Measurements from ENCODE around the gene CWC27. TPM values are rescaled to one million over a fixed set of nuclear protein-coding genes. Genes with fewer than 3 reads are reported as not detected.
"Not testable (repeated sequence)": the region's sequence is repeated elsewhere in the genome, so short reads cannot be mapped to it uniquely, and the experiment has no call there.

Gene CWC27
- total RNA-seq, 1 experiment from 2014 or later, result 12.6 TPM

GRCh38 chr5:64930672-64931318 lies 162.1 kb downstream of the CWC27 start:
- Histone ChIP-seq H3K36me3 (ENCODE audit: low read depth, low read length) (no peaks in the 10 kb centered on the region), H3K9me2 (replicated peaks; ENCODE audit: low read length) (no peaks in the 10 kb centered on the region), H3K4me1 (ENCODE audit: insufficient read depth, low read length) (no peaks in the 10 kb centered on the region), H3K79me2 (ENCODE audit: low read length) (no peaks in the 10 kb centered on the region), H3F3A (ENCODE audit: low read length, unreplicated experiment) (no peaks in the 10 kb centered on the region), H3K9ac (ENCODE audit: low read length) (no peak overlapping the region), H3K4me3 (ENCODE audit: low read length) (no peak overlapping the region), H2AFZ (ENCODE audit: low read length) (no peak overlapping the region), H3K27ac (ENCODE audit: low read length) (no peak overlapping the region), H3K27me3 (ENCODE audit: low read length) (no peaks in the 10 kb centered on the region), H3K4me2 (ENCODE audit: low read length) (no peak overlapping the region), H3K9me3 (ENCODE audit: low read length) (no peaks in the 10 kb centered on the region), H4K20me1 (ENCODE audit: low read length) (no peaks in the 10 kb centered on the region)
- ATAC-seq (no peak), DNase-seq (no peak)
- BruUV-seq (replicated peaks), result no TSS peak
- TF ChIP-seq EZH2 (IDR thresholded peaks at IDR 0.05; ENCODE audit: low read length, unreplicated experiment), result no peak
- TF ChIP-seq, protein P1, sequence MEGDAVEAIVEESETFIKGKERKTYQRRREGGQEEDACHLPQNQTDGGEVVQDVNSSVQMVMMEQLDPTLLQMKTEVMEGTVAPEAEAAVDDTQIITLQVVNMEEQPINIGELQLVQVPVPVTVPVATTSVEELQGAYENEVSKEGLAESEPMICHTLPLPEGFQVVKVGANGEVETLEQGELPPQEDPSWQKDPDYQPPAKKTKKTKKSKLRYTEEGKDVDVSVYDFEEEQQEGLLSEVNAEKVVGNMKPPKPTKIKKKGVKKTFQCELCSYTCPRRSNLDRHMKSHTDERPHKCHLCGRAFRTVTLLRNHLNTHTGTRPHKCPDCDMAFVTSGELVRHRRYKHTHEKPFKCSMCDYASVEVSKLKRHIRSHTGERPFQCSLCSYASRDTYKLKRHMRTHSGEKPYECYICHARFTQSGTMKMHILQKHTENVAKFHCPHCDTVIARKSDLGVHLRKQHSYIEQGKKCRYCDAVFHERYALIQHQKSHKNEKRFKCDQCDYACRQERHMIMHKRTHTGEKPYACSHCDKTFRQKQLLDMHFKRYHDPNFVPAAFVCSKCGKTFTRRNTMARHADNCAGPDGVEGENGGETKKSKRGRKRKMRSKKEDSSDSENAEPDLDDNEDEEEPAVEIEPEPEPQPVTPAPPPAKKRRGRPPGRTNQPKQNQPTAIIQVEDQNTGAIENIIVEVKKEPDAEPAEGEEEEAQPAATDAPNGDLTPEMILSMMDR (conservative IDR thresholded peaks at IDR 0.05; ENCODE audit: low read depth, low read length), result no peak
- CTCF ChIA-PET, result no interaction called here
- intact Hi-C loops (cut with micrococcal nuclease), result no loop called here
- POLR2A ChIA-PET (ENCODE audit: unreplicated experiment), result no interaction called here

DNA sequence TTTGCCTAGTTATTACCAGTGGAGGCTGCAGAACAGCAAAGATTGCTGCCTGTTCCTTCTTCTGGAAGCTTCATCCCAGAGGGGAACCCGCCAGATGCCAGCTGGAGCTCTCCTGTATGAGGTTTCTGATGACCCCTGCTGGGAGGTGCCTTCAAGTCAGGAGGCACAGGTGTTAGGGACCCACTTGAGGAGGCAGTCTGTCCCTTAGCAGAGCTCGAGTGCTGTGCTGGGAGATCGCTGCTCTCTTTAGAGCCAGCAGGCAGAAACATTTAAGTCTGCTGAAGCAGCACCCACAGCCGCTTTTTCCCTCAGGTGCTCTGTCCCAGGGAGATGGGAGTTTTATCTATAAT lies 170.7 kb downstream of the CWC27 start:
- DNase-seq; H4K20me1 ChIP-seq (ENCODE audit: low read length); H3K9me2 ChIP-seq (replicated peaks; ENCODE audit: low read length); H3K4me1 ChIP-seq (ENCODE audit: insufficient read depth, low read length); H3K27me3 ChIP-seq (ENCODE audit: low read length); intact Hi-C loops (cut with micrococcal nuclease); H3K9me3 ChIP-seq (ENCODE audit: low read length); H3K9ac ChIP-seq (ENCODE audit: low read length); BruUV-seq (replicated peaks); H3F3A ChIP-seq (ENCODE audit: low read length, unreplicated experiment); H3K4me3 ChIP-seq (ENCODE audit: low read length); CTCF ChIA-PET; H3K36me3 ChIP-seq (ENCODE audit: low read depth, low read length); H3K79me2 ChIP-seq (ENCODE audit: low read length); H2AFZ ChIP-seq (ENCODE audit: low read length); POLR2A ChIA-PET (ENCODE audit: unreplicated experiment): not testable (repeated sequence)
- peak overlapping the region; percentile 73; the same call in 1 of the 2 replicates for H3K4me2 ChIP-seq (ENCODE audit: low read length)
- peak overlapping the region; percentile 89 for H3K27ac ChIP-seq (ENCODE audit: low read length)
- ATAC-seq, result peak; percentile 16

DNA sequence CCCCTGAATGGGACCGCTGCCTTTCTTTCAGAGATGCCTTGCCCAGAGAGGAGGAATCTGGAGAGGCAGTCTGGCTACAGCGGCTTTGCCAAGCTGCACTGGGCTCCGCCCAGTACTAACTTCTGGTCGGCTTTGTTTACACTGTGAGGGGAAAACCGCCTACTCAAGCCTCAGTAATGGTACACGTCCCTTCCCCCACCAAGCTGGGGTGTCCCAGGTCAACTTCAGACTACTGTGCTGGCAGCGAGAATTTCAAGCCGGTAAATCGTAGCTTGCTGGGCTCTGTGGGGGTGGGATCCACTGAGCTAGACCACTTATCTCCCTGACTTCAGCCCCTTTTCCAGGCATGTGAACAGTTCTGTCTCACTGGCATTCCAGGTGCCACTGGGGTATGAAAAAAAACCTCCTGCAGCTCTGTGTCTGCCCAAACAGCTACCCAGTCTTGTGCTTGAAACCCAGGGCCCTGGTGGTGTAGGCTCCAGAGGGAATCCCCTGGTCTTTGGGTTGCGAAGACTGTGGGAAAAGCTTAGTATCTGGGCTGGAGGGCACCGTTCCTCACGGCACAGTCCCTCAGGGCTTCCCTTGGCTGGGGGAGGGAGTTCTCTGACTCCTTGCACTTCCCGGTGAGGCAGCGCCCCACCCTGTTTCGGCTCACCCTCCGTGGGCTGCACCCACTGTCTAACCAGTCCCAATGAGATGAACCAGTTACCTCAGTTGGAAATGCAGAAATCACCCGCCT lies 171.2 kb downstream of the CWC27 start:
- H3K4me3 ChIP-seq (ENCODE audit: low read length), result peak overlapping the region; percentile 35; the same call in 1 of the 2 replicates
- peaks cover 9% of the 10 kb centered on the region for H3K4me1 ChIP-seq (ENCODE audit: insufficient read depth, low read length)
- no peaks in the 10 kb centered on the region for H3F3A ChIP-seq (ENCODE audit: low read length, unreplicated experiment)
- ChIA-PET POLR2A (ENCODE audit: unreplicated experiment) (interaction anchor here (0.6 kb wide), 1 partner anchor 80 kb away, joined by 6 read pairs; no protein-coding TSS in a partner anchor), CTCF (interaction anchor here (0.9 kb wide), 1 partner anchor 129 kb away, joined by 3 read pairs; no protein-coding TSS in a partner anchor)
- no peaks in the 10 kb centered on the region for H3K9me3 ChIP-seq (ENCODE audit: low read length)
- H3K9me2 ChIP-seq (replicated peaks; ENCODE audit: low read length), result no peaks in the 10 kb centered on the region
- H3K36me3 ChIP-seq (ENCODE audit: low read depth, low read length), result no peaks in the 10 kb centered on the region
- no peaks in the 10 kb centered on the region for H3K79me2 ChIP-seq (ENCODE audit: low read length)
- BruUV-seq (replicated peaks), result no TSS peak
- peak overlapping the region; percentile 64 for H3K9ac ChIP-seq (ENCODE audit: low read length)
- H3K27ac ChIP-seq (ENCODE audit: low read length), result peak overlapping the region; percentile 89
- no peaks in the 10 kb centered on the region for H4K20me1 ChIP-seq (ENCODE audit: low read length)
- DNase-seq (peak; percentile 53), ATAC-seq (peak; percentile 85)
- H2AFZ ChIP-seq (ENCODE audit: low read length), result peak overlapping the region; percentile 45; the same call in 1 of the 2 replicates
- H3K27me3 ChIP-seq (ENCODE audit: low read length), result no peaks in the 10 kb centered on the region
- peak overlapping the region; percentile 73 for H3K4me2 ChIP-seq (ENCODE audit: low read length)
- TF ChIP-seq, protein P1 (conservative IDR thresholded peaks at IDR 0.05; ENCODE audit: low read depth, low read length), result no peak
- TF ChIP-seq EZH2phosphoT487 (IDR thresholded peaks at IDR 0.05; ENCODE audit: borderline replicate concordance, low read length) (no peak), EZH2 (IDR thresholded peaks at IDR 0.05; ENCODE audit: low read length, unreplicated experiment) (no peak)
- intact Hi-C loops (cut with micrococcal nuclease), result loop anchor here (5.0 kb wide), 1 partner anchor 123 kb away; no protein-coding TSS in a partner anchor

All from PC-3 (cell line).